ENCODE results near the gene PIGC.
A peak's percentile ranks its signal among the peaks of the same experiment; 100 is the strongest.

Gene PIGC

GRCh38 chr1:172443666-172444453 lies at the start of gene PIGC:
TSS of gene PIGC (minus strand) at chr1:172444069. CDS start at chr1:172442622, 1,447 bp downstream.
- H3K4me3 ChIP-seq (ENCODE audit: low read depth, low read length) = peak within 1 kb of the TSS; percentile 90
- peak; percentile 88 for TF ChIP-seq CTCF (IDR thresholded peaks at IDR 0.05; ENCODE audit: control insufficient read depth, extremely low read depth, insufficient read depth)
- DNase-seq (ENCODE audit: low read depth) = no peak

GRCh38 chr1:172492421-172492820 lies 48.6 kb upstream of the PIGC start:
- no peak for TF ChIP-seq CTCF (IDR thresholded peaks at IDR 0.05; ENCODE audit: control insufficient read depth, extremely low read depth, insufficient read depth)
- no peak for DNase-seq (ENCODE audit: low read depth)
- no peak overlapping the region for H3K4me3 ChIP-seq (ENCODE audit: low read depth, low read length)

- no peak overlapping the region for H3K4me3 ChIP-seq (ENCODE audit: low read depth, low read length)
- no peak for TF ChIP-seq CTCF (IDR thresholded peaks at IDR 0.05; ENCODE audit: control insufficient read depth, extremely low read depth, insufficient read depth)
- no peak for DNase-seq (ENCODE audit: low read depth)
Measured at GRCh38 chr1:172489847-172490246, 46.0 kb upstream of the PIGC start.

GRCh38 chr1:172488393-172488792 lies 44.5 kb upstream of the PIGC start:
- DNase-seq (ENCODE audit: low read depth) = no peak
- TF ChIP-seq CTCF (IDR thresholded peaks at IDR 0.05; ENCODE audit: control insufficient read depth, extremely low read depth, insufficient read depth) = no peak
- H3K4me3 ChIP-seq (ENCODE audit: low read depth, low read length) = no peak overlapping the region

GRCh38 chr1:172487550-172487949 lies 43.7 kb upstream of the PIGC start:
- DNase-seq (ENCODE audit: low read depth) = no peak
- H3K4me3 ChIP-seq (ENCODE audit: low read depth, low read length) = no peak overlapping the region
- TF ChIP-seq CTCF (IDR thresholded peaks at IDR 0.05; ENCODE audit: control insufficient read depth, extremely low read depth, insufficient read depth) = no peak

GRCh38 chr1:172486805-172487454 lies 43.1 kb upstream of the PIGC start:
- no peak for DNase-seq (ENCODE audit: low read depth)
- H3K4me3 ChIP-seq (ENCODE audit: low read depth, low read length) = no peak overlapping the region
- TF ChIP-seq CTCF (IDR thresholded peaks at IDR 0.05; ENCODE audit: control insufficient read depth, extremely low read depth, insufficient read depth) = no peak

Measured in LNCaP clone FGC (cell line).